H9 (cell line): Measurements from ENCODE around the gene CCNYL1. TPM values are rescaled to one million over a fixed set of nuclear protein-coding genes. Genes with fewer than 3 reads are reported as not detected.

Source experiments
- DNase-seq: peaks from one replicate; pipeline ENCODE4 v3.0.0-alpha.2; 2017
- H2AFZ ChIP-seq: one replicate; pipeline ENCODE4 v1.6.1; 2013; ENCODE audit warnings: mild to moderate bottlenecking, low read length, control low read depth, moderate library complexity
- H2AK5ac ChIP-seq: 2 replicates; pipeline ENCODE4 v1.6.1; 2013; ENCODE audit warnings: low read length, control low read depth, mixed read lengths; ENCODE audit not compliant: insufficient read length
- H2BK120ac ChIP-seq: one replicate; pipeline ENCODE4 v1.6.1; 2013; ENCODE audit warnings: low read depth, mild to moderate bottlenecking, low read length, control low read depth, inconsistent platforms; ENCODE audit not compliant: poor library complexity, severe bottlenecking
- H2BK12ac ChIP-seq: 2 replicates; pipeline ENCODE4 v1.6.1; 2013; ENCODE audit warnings: low read length, control low read depth, mixed read lengths, low read depth; ENCODE audit not compliant: insufficient read length
- H2BK15ac ChIP-seq: 2 replicates; pipeline ENCODE4 v1.6.1; 2013; ENCODE audit warnings: low read depth, low read length, control low read depth
- H2BK20ac ChIP-seq: one replicate; pipeline ENCODE4 v1.6.1; 2013; ENCODE audit warnings: low read depth, mild to moderate bottlenecking, low read length, control low read depth, inconsistent platforms; ENCODE audit not compliant: poor library complexity, severe bottlenecking
- H2BK5ac ChIP-seq: 2 replicates; pipeline ENCODE4 v1.6.1; 2013; ENCODE audit warnings: low read length, control low read depth, mixed read lengths; ENCODE audit not compliant: insufficient read length
- H3K14ac ChIP-seq: 2 replicates; pipeline ENCODE4 v1.6.1; 2013; ENCODE audit warnings: low read length, control low read depth; ENCODE audit not compliant: insufficient read depth
- H3K18ac ChIP-seq: 2 replicates; pipeline ENCODE4 v1.6.1; 2013; ENCODE audit warnings: low read depth, mild to moderate bottlenecking, mixed read lengths, low read length, control low read depth; ENCODE audit not compliant: insufficient read length
- H3K23ac ChIP-seq: 2 replicates; pipeline ENCODE4 v1.6.1; 2013; ENCODE audit warnings: low read length, control low read depth, mixed read lengths, low read depth; ENCODE audit not compliant: insufficient read length
- H3K23me2 ChIP-seq: 2 replicates; pipeline ENCODE4 v1.6.1; 2013; ENCODE audit warnings: low read depth, mild to moderate bottlenecking, mixed read lengths, low read length, control low read depth; ENCODE audit not compliant: insufficient read length, poor library complexity, severe bottlenecking
- H3K27ac ChIP-seq: 2 replicates; pipeline ENCODE4 v1.5.1; 2013; ENCODE audit warnings: low read length, control low read depth, mixed read lengths, low read depth; ENCODE audit not compliant: insufficient read length
- H3K27me3 ChIP-seq: 2 replicates; pipeline ENCODE4 v1.6.1; 2013; ENCODE audit warnings: low read length, control low read depth, inconsistent platforms; ENCODE audit not compliant: insufficient read depth
- H3K4ac ChIP-seq: 2 replicates; pipeline ENCODE4 v1.6.1; 2013; ENCODE audit warnings: low read depth, mild to moderate bottlenecking, control low read depth, inconsistent platforms, low read length, moderate library complexity
- H3K4me1 ChIP-seq: 2 replicates; pipeline ENCODE4 v1.6.1; 2013; ENCODE audit warnings: low read length, control low read depth, inconsistent platforms; ENCODE audit not compliant: insufficient read depth
- H3K4me2 ChIP-seq: 2 replicates; pipeline ENCODE4 v1.6.1; 2013; ENCODE audit warnings: low read length, control low read depth, mixed read lengths; ENCODE audit not compliant: insufficient read length, insufficient read depth
- H3K56ac ChIP-seq: 2 replicates; pipeline ENCODE4 v1.6.1; 2013; ENCODE audit warnings: low read depth, mild to moderate bottlenecking, mixed read lengths, low read length, control low read depth; ENCODE audit not compliant: insufficient read length
- H3K79me1 ChIP-seq: 2 replicates; pipeline ENCODE4 v1.6.1; 2013; ENCODE audit warnings: low read depth, mild to moderate bottlenecking, moderate library complexity, low read length, control low read depth, inconsistent platforms; ENCODE audit not compliant: insufficient read depth, poor library complexity, severe bottlenecking
- H3K79me2 ChIP-seq: 2 replicates; pipeline ENCODE4 v1.6.1; 2013; ENCODE audit warnings: low read length, control low read depth, inconsistent platforms; ENCODE audit not compliant: insufficient read depth
- H3K9ac ChIP-seq: 2 replicates; pipeline ENCODE4 v1.6.1; 2013; ENCODE audit warnings: low read length, control low read depth, mixed read lengths; ENCODE audit not compliant: insufficient read length; ENCODE audit errors: extremely low read depth
- H3K9me3 ChIP-seq: one replicate; pipeline ENCODE4 v1.6.1; 2013; ENCODE audit warnings: low read depth, low read length, inconsistent platforms; ENCODE audit not compliant: control insufficient read depth
- H3T11ph ChIP-seq: one replicate; pipeline ENCODE4 v1.6.1; 2013; ENCODE audit warnings: mild to moderate bottlenecking, low read length, control low read depth, inconsistent platforms
- H4K20me1 ChIP-seq: one replicate; pipeline ENCODE4 v1.6.1; 2013; ENCODE audit not compliant: control insufficient read depth, insufficient read length, insufficient read depth
- H4K5ac ChIP-seq: 2 replicates; pipeline ENCODE4 v1.6.1; 2013; ENCODE audit warnings: low read depth, mild to moderate bottlenecking, mixed read lengths, low read length, control low read depth; ENCODE audit not compliant: insufficient read length
- H4K8ac ChIP-seq: replicated peaks from 2 replicates; pipeline ENCODE4 v1.6.1; 2013; ENCODE audit warnings: low read length, control low read depth, mixed read lengths, low read depth; ENCODE audit not compliant: insufficient read length
- H4K91ac ChIP-seq: 2 replicates; pipeline ENCODE4 v1.6.1; 2013; ENCODE audit warnings: low read depth, mild to moderate bottlenecking, moderate library complexity, mixed read lengths, low read length, control low read depth; ENCODE audit not compliant: insufficient read length
- H3K27ac Mint-ChIP-seq, 3 experiments: 2 replicates in 2 of 3; 3 replicates in 1 of 3; pipeline ENCODE4 v1.8.0; 2020 to 2021; ENCODE audit warnings: mixed read lengths in 3 of 3, mild to moderate bottlenecking in 1 of 3, moderate library complexity in 1 of 3
- H3K27me3 Mint-ChIP-seq: 2 replicates; pipeline ENCODE4 v1.8.0; 2021; ENCODE audit warnings: low read depth, mild to moderate bottlenecking, moderate library complexity, mixed read lengths
- H3K36me3 Mint-ChIP-seq, 3 experiments: 2 replicates in 2 of 3; 3 replicates in 1 of 3; pipeline ENCODE4 v1.8.0; 2020 to 2021; ENCODE audit warnings: low read depth in 3 of 3, mixed read lengths in 3 of 3; ENCODE audit not compliant: insufficient read depth in 1 of 3
- H3K4me1 Mint-ChIP-seq, 2 experiments: 2 replicates each; pipeline ENCODE4 v1.8.0; 2020; ENCODE audit warnings: mixed read lengths in 2 of 2
- H3K4me3 Mint-ChIP-seq, 2 experiments: 2 replicates in 1 of 2; 3 replicates in 1 of 2; pipeline ENCODE4 v1.8.0; 2020 to 2021; ENCODE audit warnings: mild to moderate bottlenecking in 2 of 2, mixed read lengths in 2 of 2, moderate library complexity in 1 of 2
- H3K9me3 Mint-ChIP-seq, 2 experiments: 2 replicates in 1 of 2; 3 replicates in 1 of 2; pipeline ENCODE4 v1.8.0; 2020; ENCODE audit warnings: mild to moderate bottlenecking in 2 of 2, mixed read lengths in 2 of 2, moderate library complexity in 1 of 2
- CTCF ChIP-seq: fragments of 200-600 bp; sonication (generic); conservative IDR thresholded peaks from 3 replicates; pipeline ENCODE4 v1.8.0; 2021; ENCODE audit warnings: antibody characterized with exemption, mild to moderate bottlenecking
- WGBS: extraction: QIAGEN DNeasy Blood & Tissue Kit; methylation state at CpG from one replicate; pipeline ENCODE4 v1.1.7; 2013; ENCODE audit warnings: missing lambda C conversion rate, low lambda C conversion rate, mixed read lengths; ENCODE audit not compliant: insufficient read length; ENCODE audit errors: extremely low coverage; 5-methylcytosine and 5-hydroxymethylcytosine counted together
- total RNA-seq: library from RNA; stranded (reverse); gene quantifications from 2 replicates; pipeline ENCODE4 v1.2.1, GENCODE V29; 2021

Gene CCNYL1
- total RNA-seq, 1 experiment from 2014 or later, result 27.0 TPM

GRCh38 chr2:207796585-207797350 lies 85.3 kb downstream of the CCNYL1 start:
- H2BK5ac ChIP-seq, result no peak overlapping the region
- peak overlapping the region; percentile 77 for H3K18ac ChIP-seq
- Mint-ChIP-seq H3K9me3 (no peaks in the 10 kb centered on the region), H3K27ac (peak overlapping the region; percentile 97 to 98 (median 98)), H3K4me3 (no peak overlapping the region; a peak in 2 of 5 replicates), H3K27me3 (no peaks in the 10 kb centered on the region), H3K4me1 (peaks cover 24 to 30% of the 10 kb centered on the region in 2 experiments), H3K36me3 (no peaks in the 10 kb centered on the region)
- H2BK120ac ChIP-seq, result no peak overlapping the region
- no peak overlapping the region for H3T11ph ChIP-seq
- no peak overlapping the region for H3K4me2 ChIP-seq
- no peak overlapping the region for H3K4ac ChIP-seq
- WGBS, result no CpG with 5 or more reads among the region's 8 CpGs
- H3K9ac ChIP-seq, result no peak overlapping the region
- H4K5ac ChIP-seq, result no peak overlapping the region
- no peak overlapping the region for H4K8ac ChIP-seq
- H3K14ac ChIP-seq, result peak overlapping the region; percentile 9; the same call in 1 of the 2 replicates
- H2BK20ac ChIP-seq, result no peak overlapping the region
- no peaks in the 10 kb centered on the region for H3K79me2 ChIP-seq
- TF ChIP-seq CTCF, result no peak
- H2AFZ ChIP-seq, result no peak overlapping the region
- no peaks in the 10 kb centered on the region for H3K9me3 ChIP-seq
- H3K56ac ChIP-seq, result no peak overlapping the region
- no peak overlapping the region for H3K23ac ChIP-seq
- no peaks in the 10 kb centered on the region for H3K23me2 ChIP-seq
- H4K20me1 ChIP-seq, result no peaks in the 10 kb centered on the region
- H2BK15ac ChIP-seq, result no peak overlapping the region
- peak; percentile 87 for DNase-seq
- no peaks in the 10 kb centered on the region for H3K79me1 ChIP-seq
- H3K27me3 ChIP-seq, result no peaks in the 10 kb centered on the region
- no peak overlapping the region for H2AK5ac ChIP-seq
- peak overlapping the region; percentile 50 for H3K27ac ChIP-seq
- H4K91ac ChIP-seq, result no peak overlapping the region
- H2BK12ac ChIP-seq, result no peak overlapping the region
- H3K4me1 ChIP-seq, result peaks cover 5% of the 10 kb centered on the region
